Stomach (tissue), 9 donors: ENCODE data around the gene FNDC3B. TPM values are rescaled to one million over a fixed set of nuclear protein-coding genes. Genes with fewer than 3 reads are reported as not detected.

Experiments used
- DNase-seq, 2 donors: peaks; one replicate each; pipeline versions ENCODE4 v3.0.0 to v3.0.0-alpha.2; 2013 to 2019
- H3K27ac ChIP-seq, 5 donors: fragments of 200-600 bp in 4 of 5; sonication (generic) in 4 of 5; one replicate each; pipeline ENCODE4 v1.5.1; 2013 to 2019; ENCODE audit warnings: mild to moderate bottlenecking in 1 of 5, moderate library complexity in 1 of 5
- H3K27me3 ChIP-seq, 3 donors: fragments of 200-600 bp; sonication (generic); one replicate each; pipeline ENCODE4 v1.5.1; 2017 to 2019; ENCODE audit warnings: mixed run types in 1 of 3
- H3K36me3 ChIP-seq, 4 donors: fragments of 200-600 bp; sonication (generic); 1 replicate in 3 of 4; 2 replicates in 1 of 4; pipeline ENCODE4 v1.5.1; 2016 to 2019
- H3K4me1 ChIP-seq, 4 donors: fragments of 200-600 bp; sonication (generic); one replicate each; pipeline ENCODE4 v1.5.1; 2016 to 2019
- H3K4me3 ChIP-seq, 4 donors: fragments of 200-600 bp; sonication (generic) in 3 of 4; one replicate each; pipeline ENCODE4 v1.5.1; 2016 to 2019; ENCODE audit warnings: mild to moderate bottlenecking in 1 of 4
- H3K9me3 ChIP-seq, 4 donors: fragments of 200-600 bp; sonication (generic); one replicate each; pipeline ENCODE4 v1.5.1; 2016 to 2019
- EP300 ChIP-seq: sonication (generic); formaldehyde crosslinking; IDR thresholded peaks from one replicate; pipeline ENCODE4 v1.6.1; 2017; ENCODE audit warnings: antibody characterized with exemption
- POLR2A ChIP-seq, 4 donors: fragments of 450-650 bp; IDR thresholded peaks; one replicate each; pipeline ENCODE4 v1.6.1; 2016; ENCODE audit warnings: antibody characterized with exemption in 4 of 4, control low read depth in 2 of 4, mild to moderate bottlenecking in 1 of 4, moderate library complexity in 1 of 4
- POLR2AphosphoS5 ChIP-seq, 3 donors: sonication (generic); formaldehyde crosslinking; IDR thresholded peaks; one replicate each; pipeline ENCODE4 v1.6.1; 2016; ENCODE audit warnings: antibody characterized with exemption in 3 of 3
- WGBS, 5 donors: extraction: QIAGEN DNeasy Blood & Tissue Kit in 3 of 5; methylation state at CpG; one replicate each; pipeline versions ENCODE4 v1.1.5 to v1.1.7; 2013 to 2018; 5-methylcytosine and 5-hydroxymethylcytosine counted together
- intact Hi-C: fragments of 100-400 bp; cut with DNase I; formaldehyde crosslinking; loops from one replicate; pipeline ENCODE4 v1.15.1; 2023; ENCODE audit warnings: low total_unique reads
- polyA plus RNA-seq, 3 donors: library from polyadenylated mRNA; stranded (reverse); fragments of 200-250 nt; gene quantifications; one replicate each; pipeline ENCODE4 v1.2.3, GENCODE V29; 2013
- total RNA-seq, 5 donors: library from RNA; depleted of rRNA; stranded (reverse); fragments of >200 nt; gene quantifications; one replicate each; pipeline versions ENCODE4 v1.1.0 to v1.2.3, GENCODE V29; 2014 to 2016
- TF ChIP-seq, protein P1 (sequence below), 7 experiments: fragments of 450-650 bp in 4 of 7; fragments of 200-600 bp in 3 of 7; sonication (generic) in 3 of 7; IDR thresholded peaks; one replicate each; pipeline ENCODE4 v1.5.1; 2016 to 2019; ENCODE audit warnings: antibody characterized with exemption in 7 of 7, control low read depth in 2 of 7, mild to moderate bottlenecking in 1 of 7
- donor health status: healthy with polysubstance abuse.
- donor health status: Bipolar disorder and iron deficiency.
- donor health status: healthy.

The FNDC3B gene
- total and polyA plus RNA-seq, 8 donors, result 6.0 to 229 (median 53.7) TPM

DNA sequence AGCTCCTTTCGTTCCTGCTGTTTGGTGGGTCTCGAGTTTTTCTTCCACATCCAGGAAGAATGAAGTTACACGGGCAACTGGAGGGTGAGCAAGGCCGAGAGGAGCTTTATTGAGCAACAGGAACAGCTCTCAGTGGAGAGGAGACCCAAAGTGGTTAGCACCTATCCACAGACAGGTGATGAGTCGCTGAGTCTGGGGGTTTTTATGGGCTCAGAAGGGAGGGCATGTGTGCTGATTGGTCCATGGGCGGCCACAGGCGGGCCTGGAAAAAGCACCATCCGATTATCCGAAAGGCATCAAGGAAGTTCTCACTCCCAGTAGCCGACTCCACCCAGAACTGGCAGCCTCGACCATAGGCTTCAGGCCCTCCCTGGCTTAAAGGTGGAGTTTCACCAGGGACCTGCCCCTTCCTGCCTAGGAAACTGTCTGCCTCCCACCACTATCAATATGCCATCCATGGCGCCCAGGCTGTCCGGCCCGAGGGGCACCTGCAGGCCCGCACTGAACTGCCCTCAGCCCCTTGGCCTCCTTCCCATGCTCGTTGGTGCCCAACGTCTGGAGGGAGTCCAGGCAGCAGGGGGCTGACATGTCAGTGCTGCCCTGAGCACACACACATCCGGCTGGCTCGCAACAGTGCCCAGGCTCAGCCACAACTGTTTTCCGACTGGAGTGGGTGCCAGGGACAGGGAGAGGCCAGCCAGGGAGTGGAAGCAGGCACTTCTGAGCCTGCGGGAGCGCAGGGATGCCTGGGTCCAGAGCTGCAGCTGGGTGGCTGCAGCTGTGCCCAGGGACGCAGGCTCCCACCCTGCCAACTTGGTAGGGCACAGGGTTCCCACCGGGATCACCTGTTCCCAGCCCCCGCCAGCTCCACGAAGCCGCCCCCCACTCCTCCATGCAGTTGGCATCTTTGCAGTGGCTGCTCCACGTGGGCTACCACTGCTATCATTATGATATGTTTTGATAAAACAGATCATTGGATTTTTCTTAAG lies 170.2 kb downstream of the FNDC3B start:
- H3K27ac ChIP-seq, result peak overlapping the region; percentile 56 to 72 (median 67)
- no peak overlapping the region for H3K4me3 ChIP-seq
- H3K36me3 ChIP-seq, result no peaks in the 10 kb centered on the region
- no peaks in the 10 kb centered on the region for H3K9me3 ChIP-seq
- H3K27me3 ChIP-seq, result no peaks in the 10 kb centered on the region
- WGBS, 5 donors, result 51 to 73% (median 62%) methylated on average over 21 to 28 of the region's 28 CpGs
- intact Hi-C loops, result no loop called here
- H3K4me1 ChIP-seq, result peaks cover 10 to 67% (median 41%) of the 10 kb centered on the region in 4 donors
- peak in 1 of 2 donors; percentile 80 for DNase-seq
- TF ChIP-seq EP300, result no peak
- TF ChIP-seq POLR2AphosphoS5 (IDR thresholded peaks at IDR 0.05), result no peak
- TF ChIP-seq, protein P1, sequence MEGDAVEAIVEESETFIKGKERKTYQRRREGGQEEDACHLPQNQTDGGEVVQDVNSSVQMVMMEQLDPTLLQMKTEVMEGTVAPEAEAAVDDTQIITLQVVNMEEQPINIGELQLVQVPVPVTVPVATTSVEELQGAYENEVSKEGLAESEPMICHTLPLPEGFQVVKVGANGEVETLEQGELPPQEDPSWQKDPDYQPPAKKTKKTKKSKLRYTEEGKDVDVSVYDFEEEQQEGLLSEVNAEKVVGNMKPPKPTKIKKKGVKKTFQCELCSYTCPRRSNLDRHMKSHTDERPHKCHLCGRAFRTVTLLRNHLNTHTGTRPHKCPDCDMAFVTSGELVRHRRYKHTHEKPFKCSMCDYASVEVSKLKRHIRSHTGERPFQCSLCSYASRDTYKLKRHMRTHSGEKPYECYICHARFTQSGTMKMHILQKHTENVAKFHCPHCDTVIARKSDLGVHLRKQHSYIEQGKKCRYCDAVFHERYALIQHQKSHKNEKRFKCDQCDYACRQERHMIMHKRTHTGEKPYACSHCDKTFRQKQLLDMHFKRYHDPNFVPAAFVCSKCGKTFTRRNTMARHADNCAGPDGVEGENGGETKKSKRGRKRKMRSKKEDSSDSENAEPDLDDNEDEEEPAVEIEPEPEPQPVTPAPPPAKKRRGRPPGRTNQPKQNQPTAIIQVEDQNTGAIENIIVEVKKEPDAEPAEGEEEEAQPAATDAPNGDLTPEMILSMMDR (IDR thresholded peaks at IDR 0.05), result no peak
- TF ChIP-seq POLR2A (IDR thresholded peaks at IDR 0.05), result no peak

DNA sequence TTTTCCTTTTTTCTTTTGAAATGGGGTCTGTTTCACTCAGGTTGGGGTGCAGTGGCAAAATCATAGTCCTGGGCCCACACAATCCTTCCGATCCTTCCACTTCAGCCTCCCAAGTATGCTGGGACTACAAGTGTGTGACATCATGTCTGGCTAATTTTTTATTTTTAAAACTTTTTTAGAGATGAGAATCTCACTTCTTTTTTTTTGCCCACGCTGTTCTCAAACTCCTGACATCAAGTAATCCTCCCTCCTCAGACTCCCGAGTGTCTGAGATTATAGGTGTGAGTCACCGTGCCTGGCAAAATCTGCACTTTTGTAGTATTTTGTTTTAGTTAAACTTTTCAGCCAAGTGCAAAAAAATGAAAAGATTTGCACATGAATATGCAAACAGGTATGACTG lies 171.0 kb downstream of the FNDC3B start:
- H3K27ac ChIP-seq, result peak overlapping the region in 4 of 5 donors; percentile 56 to 72 (median 65)
- TF ChIP-seq POLR2AphosphoS5 (IDR thresholded peaks at IDR 0.05) (no peak), EP300 (no peak), POLR2A (IDR thresholded peaks at IDR 0.05) (no peak)
- TF ChIP-seq, protein P1 (IDR thresholded peaks at IDR 0.05), result no peak

DNA sequence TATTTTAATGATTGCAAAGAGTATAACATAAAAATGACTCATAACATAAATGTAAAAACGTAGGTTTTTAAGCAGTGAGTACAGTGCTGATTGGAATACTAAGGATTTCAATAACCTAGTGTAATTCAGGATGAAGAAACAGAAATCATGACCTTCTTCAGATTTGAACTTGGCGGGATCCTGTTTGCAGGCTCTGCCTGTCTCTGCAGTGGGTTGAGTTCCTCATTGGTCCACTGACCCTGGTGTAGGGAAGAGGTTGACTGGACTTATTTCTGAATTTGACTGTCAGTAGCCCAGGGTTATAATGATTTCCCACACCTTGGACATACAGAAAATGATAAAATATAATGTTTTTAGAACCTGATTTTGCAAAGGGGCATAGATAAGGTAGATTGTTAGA lies 171.7 kb downstream of the FNDC3B start:
- Histone ChIP-seq H3K27me3 (no peaks in the 10 kb centered on the region), H3K36me3 (no peaks in the 10 kb centered on the region), H3K4me1 (peaks cover 7 to 72% (median 37%) of the 10 kb centered on the region in 4 donors), H3K27ac (no peak overlapping the region), H3K4me3 (no peak overlapping the region), H3K9me3 (no peaks in the 10 kb centered on the region)
- TF ChIP-seq, protein P1 (IDR thresholded peaks at IDR 0.05), result no peak
- TF ChIP-seq POLR2A (IDR thresholded peaks at IDR 0.05) (no peak), EP300 (no peak)
- DNase-seq, result no peak
- WGBS, 5 donors, result 84 to 90% (median 88%) methylated on average over 2 of the region's 2 CpGs
- intact Hi-C loops, result no loop called here

More for the DNA sequence above, 171.0 kb downstream of the FNDC3B start:
- no peaks in the 10 kb centered on the region for H3K36me3 ChIP-seq
- H3K4me3 ChIP-seq, result no peak overlapping the region
- DNase-seq, result no peak
- intact Hi-C loops, result no loop called here
- H3K27me3 ChIP-seq, result no peaks in the 10 kb centered on the region
- H3K4me1 ChIP-seq, result peaks cover 7 to 65% (median 39%) of the 10 kb centered on the region in 4 donors
- H3K9me3 ChIP-seq, result no peaks in the 10 kb centered on the region
- 57 to 75% (median 62%) methylated on average over 4 of the region's 4 CpGs for WGBS, 5 donors

DNA sequence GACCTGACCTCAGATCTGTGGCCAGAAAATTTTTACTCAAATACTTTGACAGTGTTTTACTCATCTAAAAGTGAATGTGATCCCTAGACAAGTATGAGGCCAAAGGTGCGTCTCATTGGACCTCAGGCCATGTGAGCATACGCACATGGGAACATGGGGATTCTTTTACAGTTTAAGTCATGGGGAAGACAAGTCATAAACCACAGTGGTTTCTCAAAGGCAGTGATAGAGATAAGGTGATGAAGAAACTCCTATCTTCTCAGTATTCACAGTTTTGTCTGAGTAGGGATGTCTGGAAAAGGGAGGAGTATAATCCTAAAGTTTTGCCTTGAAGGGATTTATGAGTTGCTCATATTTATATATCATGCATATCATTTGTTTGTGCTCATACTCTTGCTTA lies 173.8 kb downstream of the FNDC3B start:
- no peak for DNase-seq
- no peak overlapping the region for H3K4me3 ChIP-seq
- WGBS, 5 donors, result 87 to 100% (median 92%) methylated on average over 2 of the region's 2 CpGs
- H3K4me1 ChIP-seq, result peaks cover 7 to 93% (median 44%) of the 10 kb centered on the region in 4 donors
- H3K36me3 ChIP-seq, result no peaks in the 10 kb centered on the region
- TF ChIP-seq POLR2A (IDR thresholded peaks at IDR 0.05), result no peak
- no peak for TF ChIP-seq POLR2AphosphoS5 (IDR thresholded peaks at IDR 0.05)
- peak overlapping the region in 1 of 5 donors; percentile 12 for H3K27ac ChIP-seq
- no peaks in the 10 kb centered on the region for H3K27me3 ChIP-seq
- intact Hi-C loops, result no loop called here
- no peaks in the 10 kb centered on the region for H3K9me3 ChIP-seq
